Neural cell (in vitro differentiated cells): ENCODE data around the gene DNAH7. TPM values are rescaled to one million over a fixed set of nuclear protein-coding genes. Genes with fewer than 3 reads are reported as not detected.

Experiments
- H2AFZ ChIP-seq: fragments of 200-600, 300-800 bp; sonication (generic), shearing (Covaris generic); 2 replicates; pipeline ENCODE4 v1.6.0; 2014; ENCODE audit warnings: low read depth, mild to moderate bottlenecking, antibody characterized with exemption, low read length, moderate library complexity
- H3F3A ChIP-seq: fragments of 200-600 bp; shearing (Covaris generic); 2 replicates; pipeline ENCODE4 v1.6.1; 2016; ENCODE audit warnings: mild to moderate bottlenecking, moderate library complexity, mixed read lengths, antibody characterized with exemption, low read length; ENCODE audit not compliant: insufficient read depth, poor library complexity, severe bottlenecking
- H3K27ac ChIP-seq: fragments of 200-600, 300-800 bp; sonication (generic), shearing (Covaris generic); 2 replicates; pipeline ENCODE4 v1.5.1; 2014; ENCODE audit warnings: mild to moderate bottlenecking, low read length, moderate library complexity
- H3K27me3 ChIP-seq: fragments of 300-800, 200-600 bp; sonication (generic), shearing (Covaris generic); 2 replicates; pipeline ENCODE4 v1.6.0; 2014; ENCODE audit warnings: mild to moderate bottlenecking, low read depth, low read length, moderate library complexity; ENCODE audit not compliant: insufficient read depth
- H3K36me3 ChIP-seq: fragments of 300-800, 200-600 bp; sonication (generic), shearing (Covaris generic); 2 replicates; pipeline ENCODE4 v1.5.1; 2014; ENCODE audit warnings: mild to moderate bottlenecking, antibody characterized with exemption, low read length, moderate library complexity; ENCODE audit not compliant: insufficient read depth
- H3K4me2 ChIP-seq: fragments of 300-800, 200-600 bp; sonication (generic), shearing (Covaris generic); 2 replicates; pipeline ENCODE4 v1.6.0; 2014; ENCODE audit warnings: mild to moderate bottlenecking, low read length
- H3K4me3 ChIP-seq: fragments of 300-800, 200-600 bp; sonication (generic), shearing (Covaris generic); 2 replicates; pipeline ENCODE4 v1.5.1; 2014; ENCODE audit warnings: mild to moderate bottlenecking, low read length, moderate library complexity
- H3K79me2 ChIP-seq: fragments of 200-600 bp; shearing (Covaris generic); replicated peaks from 2 replicates; pipeline ENCODE4 v1.6.0; 2014; ENCODE audit warnings: mild to moderate bottlenecking, low read length, moderate library complexity; ENCODE audit not compliant: insufficient read depth
- H3K9ac ChIP-seq: fragments of 300-800, 200-600 bp; sonication (generic), shearing (Covaris generic); 2 replicates; pipeline ENCODE4 v1.6.1; 2016; ENCODE audit warnings: mild to moderate bottlenecking, low read length, mixed read lengths
- H3K9me2 ChIP-seq: fragments of 200-600 bp; shearing (Covaris generic); 2 replicates; pipeline ENCODE4 v1.6.1; 2016; ENCODE audit warnings: mild to moderate bottlenecking, low read length, mixed read lengths; ENCODE audit not compliant: insufficient read depth
- H3K9me3 ChIP-seq: fragments of 200-600, 300-800 bp; sonication (generic), shearing (Covaris generic); 2 replicates; pipeline ENCODE4 v1.6.1; 2016; ENCODE audit warnings: mild to moderate bottlenecking, mixed run types, low read length, moderate library complexity, mixed read lengths
- H4K20me1 ChIP-seq: fragments of 200-600 bp; shearing (Covaris generic); 2 replicates; pipeline ENCODE4 v1.6.1; 2016; ENCODE audit warnings: mild to moderate bottlenecking, mixed run types; ENCODE audit not compliant: insufficient read depth
- EP300 ChIP-seq: fragments of 450-650 bp; conservative IDR thresholded peaks from 2 replicates; pipeline ENCODE4 v1.6.1; 2014; ENCODE audit warnings: antibody characterized with exemption, mild to moderate bottlenecking, moderate library complexity; ENCODE audit not compliant: poor library complexity, severe bottlenecking
- EZH2 ChIP-seq: fragments of 200-600, 300-800 bp; shearing (Covaris generic), sonication (generic); IDR thresholded peaks from 2 replicates; pipeline ENCODE4 v1.6.1; 2014; ENCODE audit warnings: antibody characterized with exemption, low read length, borderline replicate concordance, mild to moderate bottlenecking; ENCODE audit not compliant: insufficient read depth, poor library complexity, severe bottlenecking
- MXI1 ChIP-seq: fragments of 450-650 bp; conservative IDR thresholded peaks from 2 replicates; pipeline ENCODE4 v1.6.1; 2014; ENCODE audit warnings: antibody characterized with exemption, mild to moderate bottlenecking; ENCODE audit not compliant: poor library complexity, severe bottlenecking
- POLR2AphosphoS5 ChIP-seq: IDR thresholded peaks from 2 replicates; pipeline ENCODE4 v1.6.1; 2012
- RAD21 ChIP-seq: fragments of 450-650 bp; conservative IDR thresholded peaks from 2 replicates; pipeline ENCODE4 v1.6.1; 2014; ENCODE audit warnings: antibody characterized with exemption, mild to moderate bottlenecking, moderate library complexity
- REST ChIP-seq: IDR thresholded peaks from 2 replicates; pipeline ENCODE4 v1.6.1; 2012; ENCODE audit warnings: borderline replicate concordance
- SMC3 ChIP-seq: fragments of 450-650 bp; conservative IDR thresholded peaks from 2 replicates; pipeline ENCODE4 v1.6.1; 2014; ENCODE audit warnings: antibody characterized with exemption, mild to moderate bottlenecking, moderate library complexity; ENCODE audit not compliant: poor library complexity
- TAF1 ChIP-seq: IDR thresholded peaks from 2 replicates; pipeline ENCODE4 v1.6.1; 2012; ENCODE audit warnings: low read depth
- polyA plus RNA-seq: library from polyadenylated mRNA; depleted of rRNA; stranded (reverse); fragments of >200 nt; gene quantifications from 2 replicates; pipeline ENCODE4 v1.2.3, GENCODE V29; 2014
- TF ChIP-seq, protein P1 (sequence below): fragments of 450-650 bp; IDR thresholded peaks from 2 replicates; pipeline ENCODE4 v1.5.1; 2014; ENCODE audit warnings: antibody characterized with exemption, mild to moderate bottlenecking, moderate library complexity; ENCODE audit not compliant: poor library complexity, severe bottlenecking

DNAH7 gene
- polyA plus RNA-seq, 1 donor from 2014 or later = 0.67 TPM

DNA sequence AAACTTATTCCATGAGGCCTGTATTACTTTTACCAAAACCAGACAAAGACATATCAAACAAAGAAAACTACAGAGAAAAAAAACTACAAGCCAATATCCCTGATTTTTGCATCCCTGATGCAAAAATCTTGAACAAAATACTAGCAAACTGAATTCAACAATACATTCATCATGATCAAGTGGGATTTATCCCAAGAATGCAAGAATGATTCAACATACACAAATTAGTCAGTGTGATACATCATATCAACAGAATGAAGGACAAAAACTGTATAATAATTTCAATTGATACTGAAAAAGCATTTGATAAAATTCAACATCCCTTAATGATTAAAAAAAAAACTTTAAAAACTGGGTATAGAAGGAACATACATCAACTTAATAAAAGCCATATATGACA lies 304.8 kb downstream of the DNAH7 start:
- H3F3A ChIP-seq = no peaks in the 10 kb centered on the region
- no peaks in the 10 kb centered on the region for H3K79me2 ChIP-seq
- no peaks in the 10 kb centered on the region for H3K9me3 ChIP-seq
- H3K27ac ChIP-seq = no peak overlapping the region
- H4K20me1 ChIP-seq = no peaks in the 10 kb centered on the region
- no peaks in the 10 kb centered on the region for H3K9me2 ChIP-seq
- H3K27me3 ChIP-seq = no peaks in the 10 kb centered on the region
- TF ChIP-seq TAF1 = no peak
- no peak for TF ChIP-seq EZH2
- no peak for TF ChIP-seq POLR2AphosphoS5
- TF ChIP-seq, protein P1, sequence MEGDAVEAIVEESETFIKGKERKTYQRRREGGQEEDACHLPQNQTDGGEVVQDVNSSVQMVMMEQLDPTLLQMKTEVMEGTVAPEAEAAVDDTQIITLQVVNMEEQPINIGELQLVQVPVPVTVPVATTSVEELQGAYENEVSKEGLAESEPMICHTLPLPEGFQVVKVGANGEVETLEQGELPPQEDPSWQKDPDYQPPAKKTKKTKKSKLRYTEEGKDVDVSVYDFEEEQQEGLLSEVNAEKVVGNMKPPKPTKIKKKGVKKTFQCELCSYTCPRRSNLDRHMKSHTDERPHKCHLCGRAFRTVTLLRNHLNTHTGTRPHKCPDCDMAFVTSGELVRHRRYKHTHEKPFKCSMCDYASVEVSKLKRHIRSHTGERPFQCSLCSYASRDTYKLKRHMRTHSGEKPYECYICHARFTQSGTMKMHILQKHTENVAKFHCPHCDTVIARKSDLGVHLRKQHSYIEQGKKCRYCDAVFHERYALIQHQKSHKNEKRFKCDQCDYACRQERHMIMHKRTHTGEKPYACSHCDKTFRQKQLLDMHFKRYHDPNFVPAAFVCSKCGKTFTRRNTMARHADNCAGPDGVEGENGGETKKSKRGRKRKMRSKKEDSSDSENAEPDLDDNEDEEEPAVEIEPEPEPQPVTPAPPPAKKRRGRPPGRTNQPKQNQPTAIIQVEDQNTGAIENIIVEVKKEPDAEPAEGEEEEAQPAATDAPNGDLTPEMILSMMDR = no peak
- TF ChIP-seq SMC3 = no peak
- no peak for TF ChIP-seq RAD21
- H3K36me3 ChIP-seq = no peaks in the 10 kb centered on the region
- no peak overlapping the region for H3K4me3 ChIP-seq
- H2AFZ ChIP-seq = no peak overlapping the region
- H3K4me2 ChIP-seq = no peak overlapping the region
- no peak overlapping the region for H3K9ac ChIP-seq

DNA sequence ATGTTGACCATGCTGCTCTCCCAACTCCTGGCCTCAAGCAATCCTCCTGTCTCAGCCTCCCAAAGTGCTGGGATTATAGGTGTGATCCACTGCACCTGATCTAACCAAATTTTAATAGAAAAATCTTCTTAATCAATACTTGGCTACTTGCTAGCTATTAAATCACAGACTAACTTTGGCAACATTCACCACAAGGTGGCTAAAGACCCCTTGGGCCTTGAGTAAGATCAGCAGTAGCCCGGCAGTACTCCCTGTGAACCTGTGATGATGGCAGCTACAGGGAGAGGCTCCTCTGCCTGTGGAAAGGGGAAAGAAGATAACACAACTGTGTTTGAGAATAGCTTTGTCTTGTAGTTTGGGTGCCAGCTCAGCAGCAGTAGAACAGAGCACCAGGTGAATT lies 308.8 kb downstream of the DNAH7 start:
- Histone ChIP-seq H3F3A (no peaks in the 10 kb centered on the region), H2AFZ (no peak overlapping the region), H3K9me2 (no peaks in the 10 kb centered on the region), H3K4me2 (no peak overlapping the region), H3K9me3 (no peaks in the 10 kb centered on the region), H4K20me1 (no peaks in the 10 kb centered on the region), H3K79me2 (no peaks in the 10 kb centered on the region), H3K36me3 (no peaks in the 10 kb centered on the region), H3K27ac (no peak overlapping the region), H3K9ac (no peak overlapping the region), H3K4me3 (no peak overlapping the region), H3K27me3 (no peaks in the 10 kb centered on the region)
- TF ChIP-seq EP300 = no peak
- no peak for TF ChIP-seq SMC3
- no peak for TF ChIP-seq EZH2
- no peak for TF ChIP-seq MXI1
- TF ChIP-seq, protein P1 = no peak
- no peak for TF ChIP-seq POLR2AphosphoS5
- TF ChIP-seq TAF1 = no peak
- TF ChIP-seq REST = no peak
- no peak for TF ChIP-seq RAD21
